Retinal pigment epithelial cell (primary cell): ENCODE results near the gene CCDC33.

Experiments
- DNase-seq: peaks from one replicate; pipeline ENCODE4 v3.0.0-alpha.2; 2010; ENCODE audit warnings: low read depth
- H3K4me3 ChIP-seq: 2 replicates; pipeline ENCODE4 v1.5.1; 2011; ENCODE audit warnings: mild to moderate bottlenecking, low read length, control low read depth, moderate library complexity
- TF ChIP-seq, protein P1 (sequence below): conservative IDR thresholded peaks from 2 replicates; pipeline ENCODE4 v1.5.1; 2011; ENCODE audit warnings: low read depth, low read length, control low read depth, inconsistent platforms

Gene CCDC33

GRCh38 chr15:74202452-74203401 is 33.4 kb upstream of the CCDC33 start, which contains the start of gene STRA6:
Gene STRA6 (minus strand): TSS chr15:74202787. CDS start chr15:74202267, 520 bp downstream.
- TF ChIP-seq, protein P1, sequence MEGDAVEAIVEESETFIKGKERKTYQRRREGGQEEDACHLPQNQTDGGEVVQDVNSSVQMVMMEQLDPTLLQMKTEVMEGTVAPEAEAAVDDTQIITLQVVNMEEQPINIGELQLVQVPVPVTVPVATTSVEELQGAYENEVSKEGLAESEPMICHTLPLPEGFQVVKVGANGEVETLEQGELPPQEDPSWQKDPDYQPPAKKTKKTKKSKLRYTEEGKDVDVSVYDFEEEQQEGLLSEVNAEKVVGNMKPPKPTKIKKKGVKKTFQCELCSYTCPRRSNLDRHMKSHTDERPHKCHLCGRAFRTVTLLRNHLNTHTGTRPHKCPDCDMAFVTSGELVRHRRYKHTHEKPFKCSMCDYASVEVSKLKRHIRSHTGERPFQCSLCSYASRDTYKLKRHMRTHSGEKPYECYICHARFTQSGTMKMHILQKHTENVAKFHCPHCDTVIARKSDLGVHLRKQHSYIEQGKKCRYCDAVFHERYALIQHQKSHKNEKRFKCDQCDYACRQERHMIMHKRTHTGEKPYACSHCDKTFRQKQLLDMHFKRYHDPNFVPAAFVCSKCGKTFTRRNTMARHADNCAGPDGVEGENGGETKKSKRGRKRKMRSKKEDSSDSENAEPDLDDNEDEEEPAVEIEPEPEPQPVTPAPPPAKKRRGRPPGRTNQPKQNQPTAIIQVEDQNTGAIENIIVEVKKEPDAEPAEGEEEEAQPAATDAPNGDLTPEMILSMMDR: peak; percentile 38
- H3K4me3 ChIP-seq: peak within 1 kb of the TSS; percentile 34
- no peak for DNase-seq

DNA sequence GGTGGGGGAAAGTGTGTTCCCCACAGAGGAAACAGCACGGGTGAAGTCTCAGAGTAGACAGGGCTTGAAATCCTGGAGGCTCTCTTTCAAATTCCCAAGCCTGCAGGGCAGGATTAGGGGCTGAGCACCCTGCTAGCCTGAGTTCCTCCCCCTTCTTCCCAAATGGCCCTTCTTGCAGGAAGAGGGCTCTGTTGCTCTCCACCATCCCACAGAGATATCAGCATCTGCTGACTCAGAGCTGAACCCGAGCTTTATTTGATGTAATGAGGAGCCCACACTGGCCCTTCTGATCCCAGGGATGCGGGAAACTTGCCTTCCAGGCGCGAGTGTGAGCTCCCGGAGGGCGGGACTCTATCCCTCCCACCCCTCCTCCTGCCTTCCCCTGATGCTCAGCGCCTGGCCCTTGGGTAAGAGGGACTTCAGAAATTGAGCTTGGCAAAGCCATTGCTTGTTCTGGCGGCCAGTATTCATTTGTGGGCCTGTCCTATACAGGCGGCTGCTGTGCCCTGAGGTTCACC is 32.2 kb upstream of the CCDC33 start:
- DNase-seq: no peak
- TF ChIP-seq, protein P1: no peak
- no peak overlapping the region for H3K4me3 ChIP-seq

GRCh38 chr15:74205582-74205947 is 30.6 kb upstream of the CCDC33 start:
- H3K4me3 ChIP-seq: no peak overlapping the region
- TF ChIP-seq, protein P1: no peak
- no peak for DNase-seq

DNA sequence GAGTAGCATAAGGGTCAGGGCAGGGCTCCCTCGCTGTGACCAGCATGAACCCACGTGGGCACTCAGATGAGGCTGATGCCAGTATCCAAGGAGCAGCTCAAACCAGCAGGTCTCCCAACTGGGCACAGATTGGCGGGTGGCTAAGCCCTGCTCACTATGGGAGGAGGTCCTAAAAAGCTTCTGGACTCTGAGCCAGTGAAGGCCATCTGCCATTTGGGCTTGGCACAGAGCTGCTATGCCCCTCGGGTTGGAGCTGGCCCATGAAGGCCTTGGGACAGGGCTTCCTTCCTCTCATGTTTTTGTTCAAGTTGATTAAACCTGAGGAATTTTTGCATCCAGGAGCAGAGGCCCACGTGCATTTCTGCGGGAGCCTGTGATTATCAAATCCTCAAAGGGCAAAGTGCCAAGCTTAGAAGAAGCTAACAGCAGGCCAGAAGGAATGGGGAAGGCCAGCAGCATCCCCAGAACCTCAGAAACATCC is 29.3 kb upstream of the CCDC33 start:
- no peak overlapping the region for H3K4me3 ChIP-seq
- TF ChIP-seq, protein P1: no peak
- peak; percentile 80 for DNase-seq

DNA sequence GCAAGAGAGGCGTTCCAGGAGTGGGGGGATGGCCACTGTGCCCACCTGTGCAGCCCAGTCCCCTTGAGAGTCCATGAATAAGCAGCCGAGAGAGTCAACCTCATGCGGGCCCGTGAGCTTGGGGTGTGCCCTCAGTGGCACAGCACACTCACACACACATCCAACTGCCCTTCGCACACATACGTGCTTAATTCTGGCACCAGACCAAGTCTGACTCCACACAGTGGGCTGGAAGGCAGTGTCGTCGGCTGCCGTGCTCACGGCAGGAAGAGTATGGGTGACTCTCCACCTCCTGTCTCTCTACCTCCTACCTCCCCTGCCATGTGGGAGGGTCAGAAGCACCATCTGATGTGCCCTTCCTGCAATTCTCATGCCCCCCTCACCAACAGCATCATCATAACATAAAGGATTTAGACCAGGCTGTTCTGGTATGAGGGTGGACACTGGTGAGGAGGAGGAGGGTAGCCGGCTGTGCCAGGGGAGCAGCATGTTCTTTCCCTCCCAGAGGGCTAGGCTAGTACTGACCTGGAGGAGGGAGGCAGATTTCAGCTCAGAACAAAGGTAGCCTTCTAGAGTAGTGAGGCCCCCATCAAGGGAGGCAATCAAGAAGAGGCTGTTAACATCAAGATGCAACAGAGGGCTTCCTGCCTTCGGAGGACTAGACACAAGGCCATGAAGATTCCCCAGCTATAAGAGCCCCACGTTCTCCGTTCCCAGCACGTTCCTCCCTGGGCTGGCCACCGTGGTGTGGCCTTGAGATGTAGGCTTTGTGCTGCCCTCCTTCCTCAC is 28.3 kb upstream of the CCDC33 start:
- TF ChIP-seq, protein P1: no peak
- H3K4me3 ChIP-seq: no peak overlapping the region
- no peak for DNase-seq

DNA sequence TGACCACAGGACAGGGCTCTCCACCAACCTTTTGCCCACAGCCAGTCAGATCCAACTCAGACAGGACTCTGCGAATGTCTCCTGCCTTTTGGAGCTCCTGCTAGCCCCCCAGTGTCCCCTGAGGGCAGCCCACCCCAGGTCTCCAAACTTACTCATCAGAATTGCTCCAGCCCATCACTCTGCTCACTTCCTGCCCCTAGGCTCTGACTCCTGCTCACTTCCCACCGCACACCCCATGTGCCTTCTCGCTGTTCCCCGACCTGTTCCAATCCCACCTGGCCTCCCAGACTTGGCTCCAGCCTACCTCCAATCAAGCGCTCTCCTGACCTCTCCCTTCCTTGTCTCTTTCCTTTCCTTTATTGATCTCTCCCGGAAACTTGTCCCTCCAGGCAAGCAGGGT is 27.6 kb upstream of the CCDC33 start:
- no peak for DNase-seq
- no peak overlapping the region for H3K4me3 ChIP-seq
- TF ChIP-seq, protein P1: no peak
